Endothelial cell of umbilical vein (primary cell): ENCODE data around the gene TLR1. TPM values are rescaled to one million over a fixed set of nuclear protein-coding genes. Genes with fewer than 3 reads are reported as not detected.

Source experiments
- BruUV-seq: library from RNA; stranded (reverse); fragments of 400-500 nt; replicated peaks from 2 replicates; lab custom pipeline; 2021; lab: Mats Ljungman, UMichigan
- CTCF ChIA-PET: fragments of 300-600, 350-600 bp; sonication (Branson Sonifier 250); formaldehyde crosslinking; loops from one replicate; lab custom pipeline; 2021; ENCODE audit warnings: antibody characterized with exemption, inconsistent platforms; lab: Charles Lee
- POLR2A ChIA-PET: fragments of 300-600, 350-600 bp; sonication (Branson Sonifier 250); formaldehyde crosslinking; loops from one replicate; lab custom pipeline; 2021; ENCODE audit warnings: antibody characterized with exemption, inconsistent platforms; lab: Charles Lee
- DNase-seq: peaks from one replicate; pipeline ENCODE4 v3.0.0-alpha.2; 2011; ENCODE audit warnings: low read depth, low spot score
- FAIRE-seq: peaks from 2 replicates; lab custom pipeline; 2011; peaks lifted over from hg19 to GRCh38; lab: Jason Lieb, UNC
- H2AFZ ChIP-seq: 2 replicates; pipeline ENCODE4 v1.6.0; 2012; ENCODE audit warnings: low read depth, low read length, control low read depth, inconsistent platforms
- H3K27ac ChIP-seq: 2 replicates; pipeline ENCODE4 v1.5.1; 2011; ENCODE audit warnings: low read depth, mild to moderate bottlenecking, control low read depth, low read length, moderate library complexity; ENCODE audit not compliant: insufficient read depth
- H3K27me3 ChIP-seq, 2 experiments: 2 replicates each; pipeline versions ENCODE4 v1.6.0 to v1.6.1; 2011; ENCODE audit warnings: low read length in 2 of 2, mixed read lengths in 1 of 2; ENCODE audit not compliant: control insufficient read depth in 2 of 2, insufficient read depth in 2 of 2
- H3K36me3 ChIP-seq, 2 experiments: 2 replicates in 1 of 2; 3 replicates in 1 of 2; pipeline ENCODE4 v1.5.1; 2011; ENCODE audit warnings: low read length in 2 of 2, mild to moderate bottlenecking in 1 of 2, moderate library complexity in 1 of 2; ENCODE audit not compliant: control insufficient read depth in 2 of 2, insufficient read depth in 2 of 2; ENCODE audit errors: extremely low read depth in 1 of 2
- H3K4me1 ChIP-seq: 3 replicates; pipeline ENCODE4 v1.5.1; 2011; ENCODE audit warnings: mild to moderate bottlenecking, low read length; ENCODE audit not compliant: control insufficient read depth, insufficient read depth; ENCODE audit errors: extremely low read depth
- H3K4me2 ChIP-seq: 2 replicates; pipeline ENCODE4 v1.6.1; 2011; ENCODE audit warnings: low read length, control low read depth, mixed read lengths; ENCODE audit not compliant: insufficient read depth
- H3K4me3 ChIP-seq, 3 experiments: fragments of 200-600 bp in 1 of 3; sonication (generic), shearing (Covaris generic) in 1 of 3; replicated peaks in 1 of 3; 2 replicates each; pipeline ENCODE4 v1.5.1; 2011 to 2016; ENCODE audit warnings: control low read depth in 3 of 3, low read length in 3 of 3, mild to moderate bottlenecking in 2 of 3, inconsistent platforms in 1 of 3, low read depth in 1 of 3, moderate library complexity in 1 of 3; ENCODE audit not compliant: insufficient read depth in 1 of 3
- H3K79me2 ChIP-seq: 2 replicates; pipeline ENCODE4 v1.6.0; 2012; ENCODE audit warnings: low read length, inconsistent platforms; ENCODE audit not compliant: control insufficient read depth, insufficient read depth
- H3K9ac ChIP-seq: replicated peaks from 2 replicates; pipeline ENCODE3; 2011; ENCODE audit warnings: low read length, control low read depth; ENCODE audit not compliant: insufficient read depth; ENCODE audit errors: extremely low read depth
- H3K9me1 ChIP-seq: replicated peaks from 3 replicates; pipeline ENCODE4 v1.6.0; 2011; ENCODE audit warnings: mild to moderate bottlenecking, low read length; ENCODE audit not compliant: control insufficient read depth, insufficient read depth; ENCODE audit errors: extremely low read depth
- H3K9me3 ChIP-seq: replicated peaks from 2 replicates; pipeline ENCODE4 v1.5.1; 2012; ENCODE audit warnings: low read length, inconsistent platforms; ENCODE audit not compliant: control insufficient read depth, insufficient read depth
- H4K20me1 ChIP-seq: replicated peaks from 2 replicates; pipeline ENCODE3; 2011; ENCODE audit warnings: mild to moderate bottlenecking, low read length; ENCODE audit not compliant: control insufficient read depth, insufficient read depth; ENCODE audit errors: extremely low read depth
- EZH2 ChIP-seq: IDR thresholded peaks from 2 replicates; pipeline ENCODE4 v1.6.1; 2012; ENCODE audit warnings: borderline replicate concordance, low read depth, mild to moderate bottlenecking, moderate library complexity, low read length, inconsistent platforms; ENCODE audit not compliant: severe bottlenecking
- FOS ChIP-seq: IDR thresholded peaks from 2 replicates; pipeline ENCODE4 v1.6.1; 2011; ENCODE audit warnings: mild to moderate bottlenecking, low read length, moderate library complexity, borderline replicate concordance; ENCODE audit not compliant: insufficient read depth
- GATA2 ChIP-seq: IDR thresholded peaks from 2 replicates; pipeline ENCODE4 v1.7.0; 2011; ENCODE audit warnings: low read depth, mild to moderate bottlenecking, moderate library complexity, mixed read lengths, low read length; ENCODE audit not compliant: insufficient read length, insufficient read depth
- JUN ChIP-seq: IDR thresholded peaks from 2 replicates; pipeline ENCODE4 v1.6.1; 2011; ENCODE audit warnings: borderline replicate concordance, low read depth; ENCODE audit not compliant: insufficient read length, insufficient read depth
- MYC ChIP-seq: IDR thresholded peaks from one replicate; pipeline ENCODE4 v1.6.1; 2011; ENCODE audit warnings: mild to moderate bottlenecking, low read depth, low read length
- POLR2A ChIP-seq: IDR thresholded peaks from 2 replicates; pipeline ENCODE4 v1.6.1; 2012; ENCODE audit warnings: low read depth, mild to moderate bottlenecking, control low read depth, low read length
- POLR2AphosphoS5 ChIP-seq: IDR thresholded peaks from 2 replicates; pipeline ENCODE4 v1.6.1; 2012; ENCODE audit warnings: low read depth, mild to moderate bottlenecking, control low read depth, low read length, moderate library complexity; ENCODE audit not compliant: insufficient read depth
- dilution Hi-C: fragments of 300-500 bp; cut with MboI; formaldehyde crosslinking; loops from one replicate; pipeline ENCODE4 v1.15.0; 2019; ENCODE audit warnings: low sequenced_read_pairs; ENCODE audit not compliant: extremely low pct_ligation_motif_present
- intact Hi-C: fragments of 100-400 bp; cut with micrococcal nuclease; formaldehyde crosslinking; loops from one replicate; pipeline ENCODE4 v1.10.0; 2022
- polyA plus RNA-seq, 4 experiments: library from polyadenylated mRNA; depleted of rRNA in 3 of 4; stranded (reverse) in 3 of 4; unstranded in 1 of 4; fragments of >200 nt; gene quantifications; 2 replicates each; pipeline versions ENCODE4 v1.2.1 to v1.2.3, GENCODE V29; 2011 to 2012; ENCODE audit warnings: missing spikeins in 1 of 4
- total RNA-seq: library from RNA; stranded (reverse); gene quantifications from 2 replicates; pipeline ENCODE4 v1.2.3, GENCODE V29; 2021
- TF ChIP-seq, protein P1 (sequence below), 2 donors: IDR thresholded peaks; 1 replicate in 1 of 2; 2 replicates in 1 of 2; pipeline ENCODE4 v1.5.1; 2011; ENCODE audit warnings: low read length in 2 of 2, mild to moderate bottlenecking in 2 of 2, moderate library complexity in 2 of 2, control low read depth in 1 of 2, inconsistent platforms in 1 of 2, low read depth in 1 of 2; ENCODE audit not compliant: insufficient read depth in 1 of 2; ENCODE audit errors: extremely low read depth in 1 of 2
- TF ChIP-seq, protein P2 (sequence below): IDR thresholded peaks from 2 replicates; pipeline ENCODE4 v1.6.1; 2011; ENCODE audit not compliant: insufficient read depth, insufficient read length

Gene TLR1
- total and polyA plus RNA-seq, 2 donors (not counting 3 experiments of a cell fraction or from before 2014, with no cell fraction given) = 0.81 to 2.7 TPM

DNA sequence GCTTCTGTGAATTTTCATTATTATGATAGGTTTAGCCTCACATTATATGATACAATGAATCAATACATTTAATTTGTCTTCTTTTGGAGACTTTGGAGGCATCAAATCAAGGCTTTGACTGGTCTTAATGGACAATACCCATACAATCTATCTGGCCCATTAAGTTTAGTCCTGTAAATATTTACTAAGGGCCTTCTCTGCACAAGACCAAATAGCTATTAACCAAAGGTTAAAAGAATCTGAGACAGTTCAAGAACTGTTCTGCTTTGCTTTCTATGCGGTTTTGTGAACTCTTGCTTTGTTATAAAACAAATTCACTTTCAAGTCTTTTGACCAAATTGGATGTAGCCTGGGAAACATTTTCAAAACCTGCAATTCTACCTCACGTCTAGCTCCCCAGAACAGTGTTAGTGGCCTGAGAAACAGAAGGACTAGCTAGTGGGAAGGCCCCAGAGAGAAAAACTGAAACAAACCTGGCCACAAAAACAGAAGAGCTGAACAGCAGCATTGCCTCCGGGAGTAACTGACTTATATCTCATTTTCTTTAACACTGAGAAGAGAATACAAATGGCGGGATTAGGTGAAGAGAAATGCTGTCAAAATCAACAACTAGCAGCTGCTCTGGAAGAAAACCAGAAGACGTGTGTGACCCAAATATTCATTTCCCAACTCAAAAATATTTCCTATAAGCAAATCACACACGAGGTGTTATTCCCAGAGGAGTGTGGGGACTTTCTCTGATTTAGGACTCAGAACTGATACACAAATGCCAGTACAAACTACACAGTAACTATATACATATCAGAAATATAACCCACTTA lies 548 bp downstream of the TLR1 start:
- BruUV-seq = TSS peak; percentile 43
- ChIA-PET POLR2A (no interaction called here), CTCF (interaction anchor here (0.8 to 4.6 kb wide), 21 partner anchors 9 to 630 kb away, joined by 3 to 31 read pairs (median 4); partner anchors contain the start of gene TLR10)
- FAIRE-seq = no peak
- H3K4me1 ChIP-seq = peaks cover 19% of the 10 kb centered on the region
- peak overlapping the region in 1 of 3 experiments; percentile 10 for H3K4me3 ChIP-seq
- TF ChIP-seq POLR2A (no peak), EZH2 (no peak), GATA2 (no peak), FOS (no peak), JUN (no peak), MYC (no peak), POLR2AphosphoS5 (no peak)
- TF ChIP-seq, protein P1, sequence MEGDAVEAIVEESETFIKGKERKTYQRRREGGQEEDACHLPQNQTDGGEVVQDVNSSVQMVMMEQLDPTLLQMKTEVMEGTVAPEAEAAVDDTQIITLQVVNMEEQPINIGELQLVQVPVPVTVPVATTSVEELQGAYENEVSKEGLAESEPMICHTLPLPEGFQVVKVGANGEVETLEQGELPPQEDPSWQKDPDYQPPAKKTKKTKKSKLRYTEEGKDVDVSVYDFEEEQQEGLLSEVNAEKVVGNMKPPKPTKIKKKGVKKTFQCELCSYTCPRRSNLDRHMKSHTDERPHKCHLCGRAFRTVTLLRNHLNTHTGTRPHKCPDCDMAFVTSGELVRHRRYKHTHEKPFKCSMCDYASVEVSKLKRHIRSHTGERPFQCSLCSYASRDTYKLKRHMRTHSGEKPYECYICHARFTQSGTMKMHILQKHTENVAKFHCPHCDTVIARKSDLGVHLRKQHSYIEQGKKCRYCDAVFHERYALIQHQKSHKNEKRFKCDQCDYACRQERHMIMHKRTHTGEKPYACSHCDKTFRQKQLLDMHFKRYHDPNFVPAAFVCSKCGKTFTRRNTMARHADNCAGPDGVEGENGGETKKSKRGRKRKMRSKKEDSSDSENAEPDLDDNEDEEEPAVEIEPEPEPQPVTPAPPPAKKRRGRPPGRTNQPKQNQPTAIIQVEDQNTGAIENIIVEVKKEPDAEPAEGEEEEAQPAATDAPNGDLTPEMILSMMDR (IDR thresholded peaks at IDR 0.05; ENCODE audit: extremely low read depth in 1 of 2, insufficient read depth in 1 of 2, low read depth in 1 of 2, low read length in 2 of 2) = no peak
- TF ChIP-seq, protein P2, sequence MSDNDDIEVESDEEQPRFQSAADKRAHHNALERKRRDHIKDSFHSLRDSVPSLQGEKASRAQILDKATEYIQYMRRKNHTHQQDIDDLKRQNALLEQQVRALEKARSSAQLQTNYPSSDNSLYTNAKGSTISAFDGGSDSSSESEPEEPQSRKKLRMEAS = no peak
- H3K27ac ChIP-seq = peak overlapping the region; percentile 14
- intact Hi-C loops = loop anchor here (2.0 kb wide), 1 partner anchor 53 kb away; the partner anchor contains the start of gene TLR6
- H3K9ac ChIP-seq = peak overlapping the region; percentile 3
- no peaks in the 10 kb centered on the region for H3K27me3 ChIP-seq
- H2AFZ ChIP-seq = peak overlapping the region; percentile 79
- H3K79me2 ChIP-seq = no peaks in the 10 kb centered on the region
- H3K4me2 ChIP-seq = peak overlapping the region; percentile 80
- H3K36me3 ChIP-seq = no peaks in the 10 kb centered on the region
- H3K9me3 ChIP-seq = no peaks in the 10 kb centered on the region
- dilution Hi-C loops = no loop called here
- H3K9me1 ChIP-seq = no peaks in the 10 kb centered on the region
- no peaks in the 10 kb centered on the region for H4K20me1 ChIP-seq
- DNase-seq = no peak
